ENCODE results near the gene BCL2.

DNA sequence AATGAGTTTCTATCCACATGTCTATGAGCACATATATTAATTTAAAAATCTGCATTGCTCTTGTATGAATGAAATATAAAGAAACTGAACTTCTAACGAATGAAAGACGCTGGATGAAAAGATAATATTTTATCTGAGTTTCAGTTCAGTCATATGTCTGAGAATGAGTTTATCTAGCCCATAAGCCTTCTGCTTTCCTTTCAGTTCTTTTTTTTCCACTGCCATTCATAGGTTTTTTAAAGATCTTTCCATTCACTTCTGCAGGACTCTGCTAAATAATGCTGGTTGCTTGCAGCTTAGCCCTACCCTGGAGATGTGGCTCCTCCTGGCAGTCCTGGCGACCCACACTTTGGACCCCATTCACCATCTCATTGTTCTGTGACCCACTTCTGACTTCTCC is 109.0 kb downstream of the BCL2 start:
- TF ChIP-seq, protein P1, sequence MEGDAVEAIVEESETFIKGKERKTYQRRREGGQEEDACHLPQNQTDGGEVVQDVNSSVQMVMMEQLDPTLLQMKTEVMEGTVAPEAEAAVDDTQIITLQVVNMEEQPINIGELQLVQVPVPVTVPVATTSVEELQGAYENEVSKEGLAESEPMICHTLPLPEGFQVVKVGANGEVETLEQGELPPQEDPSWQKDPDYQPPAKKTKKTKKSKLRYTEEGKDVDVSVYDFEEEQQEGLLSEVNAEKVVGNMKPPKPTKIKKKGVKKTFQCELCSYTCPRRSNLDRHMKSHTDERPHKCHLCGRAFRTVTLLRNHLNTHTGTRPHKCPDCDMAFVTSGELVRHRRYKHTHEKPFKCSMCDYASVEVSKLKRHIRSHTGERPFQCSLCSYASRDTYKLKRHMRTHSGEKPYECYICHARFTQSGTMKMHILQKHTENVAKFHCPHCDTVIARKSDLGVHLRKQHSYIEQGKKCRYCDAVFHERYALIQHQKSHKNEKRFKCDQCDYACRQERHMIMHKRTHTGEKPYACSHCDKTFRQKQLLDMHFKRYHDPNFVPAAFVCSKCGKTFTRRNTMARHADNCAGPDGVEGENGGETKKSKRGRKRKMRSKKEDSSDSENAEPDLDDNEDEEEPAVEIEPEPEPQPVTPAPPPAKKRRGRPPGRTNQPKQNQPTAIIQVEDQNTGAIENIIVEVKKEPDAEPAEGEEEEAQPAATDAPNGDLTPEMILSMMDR (IDR thresholded peaks at IDR 0.05), result no peak
- no peak for TF ChIP-seq POLR2AphosphoS5 (IDR thresholded peaks at IDR 0.05)
- TF ChIP-seq EP300 (IDR thresholded peaks at IDR 0.05; ENCODE audit: low read depth), result no peak

All from transverse colon (tissue), 4 donors.